Measurements from ENCODE around the gene NSDHL. TPM values are rescaled to one million over a fixed set of nuclear protein-coding genes. Genes with fewer than 3 reads are reported as not detected.
A peak's percentile ranks its signal among the peaks of the same experiment; 100 is the strongest.
"Not testable (repeated sequence)": the region's sequence is repeated elsewhere in the genome, so short reads cannot be mapped to it uniquely, and the experiment has no call there.

The NSDHL gene
- total RNA-seq, result 19.0 TPM
- long read RNA-seq, transcript NSDHL-201 (8 exons, 1,929 nt), result major isoform, 40 of 45 reads
- long read RNA-seq, partial matches to known transcripts, result 0 of 45 reads
- long read RNA-seq, other reads (novel, unspliced or antisense), result 3 of 45 reads

DNA sequence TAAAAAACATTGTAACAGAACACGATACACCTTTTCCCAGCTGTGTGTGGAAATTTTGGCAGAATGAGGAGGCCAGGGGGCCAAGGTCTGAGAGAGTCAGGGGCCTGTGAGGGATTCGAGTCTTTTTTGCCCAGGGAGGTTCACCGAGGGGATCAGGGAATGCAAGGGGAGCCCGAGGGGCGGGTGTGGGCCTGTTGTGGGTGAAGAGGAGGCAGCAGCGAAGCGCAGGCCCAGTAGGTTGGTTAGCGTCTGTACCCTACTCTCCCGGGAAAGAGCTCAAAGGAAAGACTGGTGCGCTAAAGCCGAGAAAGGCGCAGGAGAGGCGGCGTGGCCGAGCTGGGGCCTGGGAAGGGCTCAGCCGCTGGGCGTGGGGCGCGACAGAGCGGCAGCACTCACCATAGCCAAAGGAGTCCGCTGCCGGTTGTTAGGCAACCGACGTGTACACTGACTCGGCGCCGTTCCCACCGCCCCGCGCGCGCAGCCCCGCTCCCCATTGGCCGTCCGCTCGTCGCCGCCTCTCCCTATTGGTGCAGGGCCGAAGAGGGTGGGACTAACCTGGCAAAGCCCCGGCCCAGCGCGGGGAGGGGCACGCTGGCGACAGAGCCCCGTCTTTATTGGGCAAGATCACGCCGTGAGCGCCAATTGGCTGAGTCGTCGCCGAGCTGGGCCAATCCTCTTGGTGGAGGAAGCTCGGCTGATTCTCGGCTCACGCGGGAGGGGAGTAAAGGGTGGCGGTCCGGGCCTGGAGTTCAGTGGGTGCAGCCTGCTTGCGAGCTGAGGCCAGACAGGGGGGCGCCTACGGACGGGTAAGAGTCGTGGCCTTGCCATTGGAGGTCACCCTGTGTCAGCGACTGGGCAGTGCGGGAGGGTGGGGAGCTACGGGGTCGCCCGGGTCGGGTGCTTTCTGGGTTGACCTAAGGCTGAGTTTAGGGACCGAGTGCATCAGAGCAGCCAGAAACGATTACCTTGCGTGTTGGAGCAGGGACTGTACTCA lies at the start of gene NSDHL, which contains the start of gene CETN2:
NSDHL (plus strand) TSS at position 752 of the 994 bp plus-strand sequence. CDS start 15,262 bp downstream, outside the sequence.
CETN2 (minus strand) TSS at position 446 of the 994 bp plus-strand sequence; CDS start at position 399, 47 bp downstream.
- ATAC-seq (ENCODE audit: poor library complexity) (peak; percentile 97), DNase-seq (peak; percentile 97)
- intact Hi-C loops (cut with DNase I), result no loop called here

DNA sequence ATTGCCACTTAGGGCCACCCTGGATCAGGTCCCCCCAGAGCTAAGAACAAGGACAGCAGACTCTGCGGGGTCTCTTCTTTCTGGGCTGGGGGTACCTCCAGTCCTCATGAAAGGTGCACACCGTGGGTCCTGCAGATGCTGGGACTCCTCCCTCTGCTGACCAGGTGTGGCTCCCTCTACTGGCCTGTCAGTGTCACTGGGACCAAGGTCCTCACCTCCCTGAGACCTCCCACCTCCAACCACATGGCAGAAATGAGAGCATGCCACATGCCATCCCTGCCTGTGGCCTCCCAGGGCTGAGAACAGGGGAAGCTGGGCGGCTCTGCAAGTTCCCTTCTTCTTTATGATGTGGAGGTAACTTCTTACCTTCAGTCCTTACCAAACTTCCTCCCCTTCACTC lies 43.8 kb upstream of the NSDHL start:
- DNase-seq; intact Hi-C loops (cut with DNase I); ATAC-seq (ENCODE audit: poor library complexity): not testable (repeated sequence)

DNA sequence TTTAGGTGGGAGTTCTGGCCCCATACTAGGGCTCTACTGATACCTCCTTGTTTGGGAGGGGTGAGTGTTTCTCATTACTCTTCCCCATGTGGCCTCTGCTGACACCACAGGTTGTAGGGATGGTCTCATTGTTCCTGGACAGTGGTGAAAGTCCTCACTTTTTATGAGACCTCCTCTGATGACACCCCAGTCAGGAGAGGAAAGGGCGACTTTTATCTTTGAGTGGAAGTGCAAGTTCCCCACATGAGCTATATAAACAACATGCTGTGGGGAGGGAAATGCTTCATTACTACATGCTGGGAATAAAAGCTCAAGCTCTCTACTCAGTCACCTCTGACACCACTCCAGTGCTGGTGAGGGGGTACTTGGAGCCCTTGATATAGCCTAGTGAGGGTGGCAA lies 31.9 kb upstream of the NSDHL start:
- no peak for ATAC-seq (ENCODE audit: poor library complexity)
- DNase-seq, result no peak
- intact Hi-C loops (cut with DNase I), result no loop called here

DNA sequence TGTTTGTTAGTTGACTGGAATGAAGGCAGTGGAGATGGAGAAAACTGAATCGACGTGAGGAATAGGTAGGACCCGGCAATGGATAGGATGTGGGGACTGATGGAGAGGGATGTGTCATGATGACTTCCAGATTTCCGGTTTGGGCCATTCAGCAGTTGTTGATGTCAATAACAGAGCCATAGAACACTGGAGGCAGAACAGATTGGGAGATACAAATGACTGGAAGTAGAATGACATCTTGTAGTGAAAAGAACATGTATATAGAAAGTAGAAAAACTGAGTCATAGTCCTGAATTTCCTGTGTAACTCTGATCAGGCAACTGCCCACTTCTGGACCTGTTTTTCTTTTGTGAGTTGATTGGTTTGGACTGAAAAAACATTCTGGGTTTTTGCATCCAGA lies 24.8 kb upstream of the NSDHL start:
- DNase-seq, result no peak
- intact Hi-C loops (cut with DNase I), result no loop called here
- ATAC-seq (ENCODE audit: poor library complexity), result no peak

DNA sequence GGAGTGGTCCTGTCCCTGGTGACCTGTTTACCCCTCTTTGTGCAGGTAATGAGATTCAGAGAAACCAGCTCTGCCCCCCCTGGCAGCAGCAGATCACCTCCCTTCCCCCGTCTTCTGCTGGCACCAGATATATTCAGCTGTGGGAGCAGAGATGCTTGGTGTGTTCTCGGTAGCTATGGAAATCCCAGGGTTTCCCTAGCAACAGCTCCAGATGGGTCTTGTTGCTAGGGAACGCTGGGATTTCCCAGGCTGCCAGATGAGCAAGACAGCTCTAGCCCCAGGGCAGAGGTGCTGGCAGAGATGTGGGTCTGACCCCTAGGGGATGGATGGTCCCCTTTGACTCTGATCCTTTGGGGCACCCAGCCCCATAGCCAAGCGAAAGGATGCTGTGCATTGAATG lies 20.5 kb upstream of the NSDHL start:
- DNase-seq (no peak), ATAC-seq (ENCODE audit: poor library complexity) (no peak)
- intact Hi-C loops (cut with DNase I), result no loop called here

DNA sequence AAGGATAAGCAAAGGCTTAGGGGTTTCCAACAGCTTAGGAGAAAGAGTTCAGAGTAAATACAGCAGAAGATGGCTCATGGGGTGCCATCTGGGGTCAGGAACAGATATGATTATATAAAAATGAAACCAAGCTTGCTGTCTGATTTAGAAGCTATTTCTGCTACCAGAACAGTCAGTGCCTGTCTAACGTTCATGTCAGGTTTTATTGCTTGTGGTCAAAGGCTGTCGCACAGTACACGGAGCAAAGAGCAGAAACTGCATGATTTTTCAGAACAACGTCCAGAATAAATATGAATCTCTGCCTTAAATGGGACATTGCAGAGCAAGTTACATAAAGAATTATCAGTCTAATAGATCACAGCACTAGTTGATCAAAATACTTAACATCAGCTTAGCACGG lies 17.7 kb upstream of the NSDHL start:
- intact Hi-C loops (cut with DNase I), result no loop called here
- ATAC-seq (ENCODE audit: poor library complexity) (no peak), DNase-seq (no peak)

DNA sequence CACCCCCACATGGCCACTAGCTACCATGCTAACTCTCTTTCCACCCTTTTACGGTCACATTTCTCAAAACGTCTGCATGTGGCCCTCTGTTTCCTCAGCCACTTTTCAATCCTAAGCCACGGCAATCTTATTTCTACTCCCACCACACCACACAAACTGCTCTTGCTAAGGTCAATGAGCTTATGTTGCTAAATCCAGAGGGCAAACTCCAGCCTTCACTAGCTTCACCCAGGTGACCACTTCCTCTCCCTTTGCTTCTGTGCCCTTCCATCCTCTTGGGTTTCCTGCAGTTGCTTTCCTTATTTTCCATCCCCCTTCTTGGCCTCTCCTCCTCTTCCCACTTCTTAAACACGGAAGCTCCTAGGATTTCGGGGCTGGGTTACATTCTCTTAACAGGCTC lies 16.8 kb upstream of the NSDHL start:
- intact Hi-C loops (cut with DNase I), result no loop called here

DNA sequence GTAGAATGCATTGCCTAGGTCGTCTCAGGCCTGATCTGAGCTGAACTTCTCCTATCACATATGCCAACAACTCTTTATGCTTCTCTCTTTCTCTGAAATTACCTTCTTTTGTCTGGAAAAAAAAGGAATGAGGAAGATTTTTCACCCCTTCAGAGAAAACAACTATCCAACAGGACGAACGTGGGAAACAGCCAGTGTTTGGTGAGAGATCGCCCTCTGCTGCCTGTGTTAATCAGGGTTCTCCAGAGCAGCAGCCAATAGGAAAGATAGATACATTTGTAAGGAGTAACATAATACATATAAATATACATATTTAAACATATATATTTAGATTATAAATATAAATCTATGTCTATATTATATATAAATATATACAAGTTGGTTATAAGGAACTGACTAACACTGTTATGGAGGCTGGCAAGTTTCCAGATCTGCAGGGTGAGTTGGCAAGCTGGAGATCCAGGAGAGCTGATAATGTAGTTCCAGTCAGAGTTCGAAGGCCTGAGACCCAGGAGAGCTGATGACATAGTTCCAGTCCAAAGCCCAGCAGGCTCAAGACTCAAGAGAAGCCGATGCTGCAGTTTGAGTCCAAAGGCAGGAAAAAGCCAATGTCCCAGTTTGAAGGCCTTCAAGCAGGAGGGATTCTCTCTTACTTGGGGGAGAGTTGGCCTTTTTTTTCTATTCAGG lies 13.6 kb upstream of the NSDHL start:
- intact Hi-C loops (cut with DNase I), result loop anchor here (5.0 kb wide), 1 partner anchor 175 kb away; no protein-coding TSS in a partner anchor
- ATAC-seq (ENCODE audit: poor library complexity), result peak; percentile 56

More for the DNA sequence above, 16.8 kb upstream of the NSDHL start:
- no peak for DNase-seq
- ATAC-seq (ENCODE audit: poor library complexity), result no peak

DNA sequence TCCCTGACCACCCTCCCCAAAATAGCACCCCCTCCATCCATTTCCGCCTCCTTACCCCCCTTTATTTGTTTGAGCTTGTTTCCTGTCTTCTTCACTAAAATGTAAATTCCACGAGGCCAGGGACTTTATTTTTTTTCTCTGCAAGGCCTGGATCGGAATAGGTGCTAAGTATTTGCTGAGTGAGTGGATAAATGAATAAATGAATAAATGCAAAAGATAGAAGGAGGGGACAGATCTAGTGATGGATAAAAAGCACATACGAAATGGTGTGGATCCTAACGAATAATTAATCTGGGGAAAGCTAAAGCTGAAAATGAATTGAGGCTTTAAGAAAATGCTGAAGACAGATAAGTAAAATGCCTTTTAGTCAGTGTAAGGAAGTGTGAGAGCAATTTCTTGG lies 12.5 kb upstream of the NSDHL start:
- intact Hi-C loops (cut with DNase I), result loop anchor here (5.0 kb wide), 1 partner anchor 176 kb away; no protein-coding TSS in a partner anchor

More for the DNA sequence above, 13.6 kb upstream of the NSDHL start:
- DNase-seq, result no peak

DNA sequence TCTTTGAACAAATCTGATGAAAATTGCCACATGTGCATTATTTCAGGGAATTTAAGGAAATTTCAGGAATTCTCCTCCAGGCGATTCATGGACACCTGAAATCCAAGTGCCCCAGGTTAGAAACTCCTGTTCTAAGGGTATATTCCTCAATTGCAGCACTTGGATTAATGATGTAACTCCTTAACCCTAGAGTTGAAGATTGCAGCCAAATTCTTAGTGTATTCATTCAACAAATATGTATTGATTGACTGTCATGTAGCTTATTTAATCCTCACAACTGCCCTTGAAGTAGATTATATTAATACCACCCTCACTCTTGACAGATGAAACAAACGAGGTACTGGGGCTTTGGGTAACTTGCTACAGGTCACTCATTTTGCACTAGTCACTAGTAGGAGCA lies 11.6 kb upstream of the NSDHL start:
- ATAC-seq (ENCODE audit: poor library complexity), result no peak
- intact Hi-C loops (cut with DNase I), result loop anchor here (5.0 kb wide), 1 partner anchor 177 kb away; no protein-coding TSS in a partner anchor
- DNase-seq, result no peak

More for the DNA sequence above, 12.5 kb upstream of the NSDHL start:
- no peak for DNase-seq
- no peak for ATAC-seq (ENCODE audit: poor library complexity)

DNA sequence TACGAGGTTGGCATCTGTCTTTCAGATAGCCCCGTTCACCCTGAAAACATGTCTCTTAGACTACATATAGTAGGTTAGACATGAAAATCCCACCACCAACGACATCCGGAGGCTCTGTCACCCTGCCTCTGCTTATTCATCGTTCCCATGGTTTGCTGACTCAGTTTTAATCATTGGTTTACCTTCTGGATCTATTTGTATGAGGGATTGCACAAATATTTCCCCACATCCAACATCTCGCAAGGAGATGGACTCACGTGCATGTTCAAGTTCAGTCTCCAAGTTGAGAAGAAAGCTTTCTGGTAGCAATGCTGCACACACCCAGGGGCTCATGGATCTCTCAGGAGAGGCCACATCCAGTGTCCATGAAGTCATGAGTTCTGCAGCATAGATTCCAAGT lies 11.1 kb upstream of the NSDHL start:
- intact Hi-C loops (cut with DNase I), result loop anchor here (5.0 kb wide), 1 partner anchor 177 kb away; no protein-coding TSS in a partner anchor
- ATAC-seq (ENCODE audit: poor library complexity) (no peak), DNase-seq (no peak)

DNA sequence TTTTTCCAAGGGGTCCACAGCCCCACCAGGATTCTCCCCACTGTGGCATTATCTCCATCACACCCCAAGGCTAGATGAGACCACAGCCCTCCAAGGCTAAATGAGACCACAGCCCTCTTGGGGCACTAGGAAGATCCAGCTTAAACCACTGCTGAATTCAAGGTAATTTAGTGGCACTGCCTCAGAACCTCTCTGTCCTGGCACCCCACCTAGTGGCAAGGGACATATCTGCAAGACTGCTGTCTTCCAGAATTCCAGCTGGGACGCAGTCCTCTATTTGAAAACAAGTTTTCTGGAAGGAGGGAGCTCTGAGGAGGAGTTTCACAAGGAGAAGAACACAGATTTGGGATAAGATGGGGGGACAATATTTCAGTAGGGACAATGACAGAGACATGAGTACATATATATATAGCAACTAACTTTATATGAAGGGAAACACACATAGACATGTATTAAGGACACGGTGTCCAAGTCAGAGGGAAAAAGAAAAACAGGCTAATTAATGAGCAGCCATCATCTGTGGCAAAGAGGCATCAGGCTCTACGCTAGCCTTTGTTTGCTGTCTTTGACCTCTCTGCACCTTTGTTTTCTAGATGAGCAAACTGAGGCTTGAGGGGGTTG lies 9.6 kb upstream of the NSDHL start:
- no peak for ATAC-seq (ENCODE audit: poor library complexity)
- intact Hi-C loops (cut with DNase I), result no loop called here
- no peak for DNase-seq

DNA sequence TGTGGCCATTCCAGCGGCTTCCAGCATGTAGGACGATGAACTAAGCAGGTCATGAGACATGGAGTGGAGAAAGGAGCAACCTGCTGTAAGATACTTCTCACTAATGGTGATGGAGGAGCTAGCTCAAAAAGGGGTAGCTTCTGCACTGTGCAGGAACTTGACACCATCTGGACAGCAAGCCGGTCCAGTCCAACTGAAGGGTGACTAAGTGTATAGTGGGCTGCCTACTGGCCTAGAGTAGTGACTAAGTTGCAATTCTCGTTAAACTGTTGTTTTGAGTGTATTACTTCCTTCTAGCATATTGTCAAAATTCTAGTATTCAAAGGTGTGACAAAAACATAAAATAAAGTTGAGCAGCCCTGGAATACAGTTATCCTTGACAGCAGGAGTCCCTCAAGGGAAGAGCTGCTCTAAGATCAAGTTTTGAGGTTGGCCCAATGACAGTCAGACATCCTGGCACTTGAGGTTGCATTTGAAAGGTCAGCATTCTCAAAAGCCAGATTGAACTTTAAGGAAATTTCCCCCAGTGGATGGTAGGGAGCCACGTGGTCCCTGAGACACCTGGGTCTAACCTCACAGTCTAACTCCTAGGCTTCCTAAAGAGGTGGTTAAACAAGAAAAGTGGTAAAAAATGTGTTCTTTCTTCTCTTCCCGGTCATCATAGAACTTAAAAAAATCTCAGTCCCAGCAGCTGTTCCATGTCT lies 8.3 kb upstream of the NSDHL start:
- intact Hi-C loops (cut with DNase I), result no loop called here
- DNase-seq, result no peak
- no peak for ATAC-seq (ENCODE audit: poor library complexity)

DNA sequence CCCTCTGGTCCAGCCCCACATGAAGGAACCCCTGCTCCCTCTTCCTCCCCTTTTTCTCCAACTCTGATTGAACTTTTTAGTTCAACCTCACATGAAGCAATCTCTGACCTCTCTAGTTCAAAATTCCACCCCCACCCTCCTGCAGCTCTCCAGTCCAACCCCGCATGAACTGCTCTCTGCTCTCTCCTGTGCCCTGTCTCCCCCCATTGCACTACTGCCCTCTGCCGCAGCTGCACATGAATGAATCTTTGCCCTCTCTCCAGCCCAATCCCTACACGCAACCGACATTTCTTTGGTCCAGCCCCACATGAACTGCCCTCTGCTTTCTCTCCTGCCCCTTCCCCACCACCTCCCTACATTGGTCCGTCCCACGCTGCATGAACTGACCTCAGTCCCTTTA lies 7.2 kb upstream of the NSDHL start:
- intact Hi-C loops (cut with DNase I), result no loop called here
- ATAC-seq (ENCODE audit: poor library complexity) (no peak), DNase-seq (no peak)

DNA sequence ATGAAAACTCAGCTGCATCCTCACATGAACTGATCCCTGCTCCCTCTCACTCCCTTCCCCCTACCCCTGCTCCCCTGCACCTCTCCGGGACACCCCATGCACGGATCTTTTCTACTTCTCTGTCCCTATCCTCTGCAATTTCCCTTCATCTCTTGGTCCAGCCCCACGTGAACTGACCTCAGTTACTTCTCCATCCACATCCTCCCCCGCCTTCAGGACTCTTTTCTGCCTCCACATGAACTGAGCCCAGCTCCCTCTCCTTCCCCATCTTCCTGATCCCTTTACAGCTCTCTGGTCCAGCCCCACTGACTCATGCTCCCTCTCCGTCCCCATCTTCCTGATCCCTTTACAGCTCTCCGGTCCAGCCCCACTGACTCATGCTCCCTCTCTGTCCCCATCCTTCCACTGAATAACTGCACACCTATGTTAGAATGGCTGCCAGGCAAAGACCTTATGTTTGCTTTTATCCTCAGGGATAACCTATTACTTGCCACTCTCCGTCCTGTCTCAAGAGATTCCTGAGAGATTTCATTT lies 6.0 kb upstream of the NSDHL start:
- ATAC-seq (ENCODE audit: poor library complexity) (no peak), DNase-seq (no peak)
- intact Hi-C loops (cut with DNase I), result no loop called here

DNA sequence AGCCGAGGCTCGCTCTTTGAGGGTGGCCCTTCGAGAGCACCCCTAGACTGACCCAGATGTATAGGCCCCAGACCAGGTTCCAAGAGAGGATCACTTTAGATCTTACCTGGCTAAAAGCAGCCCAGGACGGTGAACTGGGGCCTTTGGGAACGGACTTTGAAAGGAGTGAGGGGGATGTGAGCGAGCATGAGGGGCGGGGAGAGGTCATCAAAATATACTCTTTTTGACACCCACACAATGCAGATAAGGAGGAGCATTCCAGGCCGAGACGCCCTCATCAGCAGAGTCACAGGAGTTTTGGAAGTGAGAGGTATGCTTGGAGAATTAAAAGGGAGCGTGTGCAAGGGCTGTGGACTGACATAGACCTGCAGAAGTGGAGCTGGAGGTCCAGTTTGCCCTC lies 528 bp downstream of the NSDHL start:
- intact Hi-C loops (cut with DNase I), result no loop called here
- DNase-seq (no peak), ATAC-seq (ENCODE audit: poor library complexity) (no peak)

DNA sequence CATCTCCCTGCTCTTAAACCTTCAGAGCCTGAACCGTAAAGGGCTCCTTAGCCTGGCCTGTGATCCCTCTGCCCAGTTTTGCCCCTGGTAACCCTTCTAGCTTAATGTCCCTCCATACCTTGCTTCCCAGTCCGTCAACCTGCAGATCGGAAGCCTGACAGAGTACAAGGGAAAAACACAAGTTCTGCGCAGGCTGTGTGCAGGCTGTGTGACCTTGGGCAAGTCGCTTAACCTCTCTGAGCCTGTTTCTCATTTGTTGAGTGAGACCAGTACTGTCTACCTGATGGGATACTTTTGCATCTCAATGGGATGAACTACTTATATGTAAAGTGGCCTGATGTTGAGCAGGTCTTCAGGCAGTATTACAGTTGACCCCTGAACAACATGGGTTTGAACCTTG lies 1.7 kb downstream of the NSDHL start:
- intact Hi-C loops (cut with DNase I), result no loop called here
- ATAC-seq (ENCODE audit: poor library complexity), result no peak

DNA sequence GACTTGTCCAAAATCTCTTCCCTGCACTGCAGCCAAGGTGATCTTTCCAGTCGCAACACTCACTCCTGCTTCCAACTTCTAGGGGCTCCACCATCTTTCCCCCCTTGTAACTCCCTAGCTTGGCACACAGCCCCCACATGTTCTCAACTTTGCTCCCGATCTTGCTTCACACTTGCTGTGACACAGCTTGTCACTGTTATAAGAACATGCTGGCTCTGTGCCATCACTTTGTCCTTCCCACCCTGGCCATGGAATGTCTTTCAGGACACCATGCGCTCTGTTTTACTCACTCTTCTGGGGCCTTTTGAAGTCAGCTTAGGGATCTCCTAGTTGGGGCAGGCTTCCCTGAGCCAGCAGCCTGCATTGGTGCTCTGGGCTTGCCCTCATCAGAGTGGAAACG lies 2.5 kb downstream of the NSDHL start:
- ATAC-seq (ENCODE audit: poor library complexity) (peak; percentile 28), DNase-seq (peak; percentile 40)
- intact Hi-C loops (cut with DNase I), result no loop called here

More for the DNA sequence above, 1.7 kb downstream of the NSDHL start:
- no peak for DNase-seq

All from Right ventricle myocardium superior (tissue), 1 donor.